Osteoblast (primary cell): Measurements from ENCODE around the gene FLT4. TPM values are rescaled to one million over a fixed set of nuclear protein-coding genes. Genes with fewer than 3 reads are reported as not detected.

ENCODE experiments used
- DNase-seq: peaks from one replicate; pipeline ENCODE4 v3.0.0; 2011; ENCODE audit warnings: low spot score, mixed read lengths; ENCODE audit not compliant: insufficient read length; ENCODE audit errors: missing footprints
- H2AFZ ChIP-seq: 2 replicates; pipeline ENCODE4 v1.6.0; 2011; ENCODE audit warnings: mild to moderate bottlenecking, low read length
- H3K27ac ChIP-seq: 2 replicates; pipeline ENCODE4 v1.5.1; 2011; ENCODE audit warnings: mild to moderate bottlenecking, low read depth, low read length, moderate library complexity
- H3K27me3 ChIP-seq: 2 replicates; pipeline ENCODE4 v1.6.0; 2012; ENCODE audit warnings: mild to moderate bottlenecking, control low read depth, inconsistent platforms, low read length, moderate library complexity; ENCODE audit not compliant: insufficient read depth
- H3K36me3 ChIP-seq: 2 replicates; pipeline ENCODE4 v1.5.1; 2011; ENCODE audit warnings: mild to moderate bottlenecking, low read length, control low read depth, moderate library complexity; ENCODE audit not compliant: insufficient read depth
- H3K4me1 ChIP-seq: 2 replicates; pipeline ENCODE4 v1.5.1; 2011; ENCODE audit warnings: mild to moderate bottlenecking, low read length, control low read depth, moderate library complexity; ENCODE audit not compliant: insufficient read depth
- H3K4me2 ChIP-seq: 2 replicates; pipeline ENCODE4 v1.6.0; 2011; ENCODE audit warnings: mild to moderate bottlenecking, low read length; ENCODE audit not compliant: insufficient read depth
- H3K4me3 ChIP-seq: fragments of 200-600 bp; sonication (generic); 3 replicates; pipeline ENCODE4 v1.5.1; 2012; ENCODE audit warnings: mild to moderate bottlenecking, low read length, inconsistent platforms; ENCODE audit not compliant: insufficient read depth
- H3K79me2 ChIP-seq: 2 replicates; pipeline ENCODE4 v1.6.0; 2012; ENCODE audit warnings: mild to moderate bottlenecking, low read length, control low read depth, inconsistent platforms; ENCODE audit not compliant: insufficient read depth
- H3K9me3 ChIP-seq: 2 replicates; pipeline ENCODE4 v1.5.1; 2011; ENCODE audit warnings: low read depth, low read length, control low read depth
- H4K20me1 ChIP-seq: 2 replicates; pipeline ENCODE4 v1.6.0; 2012; ENCODE audit warnings: mild to moderate bottlenecking, low read length, control low read depth; ENCODE audit not compliant: insufficient read depth
- CTCF ChIP-seq: IDR thresholded peaks from 2 replicates; pipeline ENCODE4 v1.5.1; 2011; ENCODE audit warnings: mild to moderate bottlenecking, low read depth, low read length, moderate library complexity; ENCODE audit errors: extremely low read depth
- total RNA-seq: library from RNA; depleted of rRNA; stranded (reverse); fragments of >200 nt; gene quantifications from 2 replicates; pipeline ENCODE4 v1.2.3, GENCODE V29; 2012

The FLT4 gene
- total RNA-seq, 1 donor = not detected

DNA sequence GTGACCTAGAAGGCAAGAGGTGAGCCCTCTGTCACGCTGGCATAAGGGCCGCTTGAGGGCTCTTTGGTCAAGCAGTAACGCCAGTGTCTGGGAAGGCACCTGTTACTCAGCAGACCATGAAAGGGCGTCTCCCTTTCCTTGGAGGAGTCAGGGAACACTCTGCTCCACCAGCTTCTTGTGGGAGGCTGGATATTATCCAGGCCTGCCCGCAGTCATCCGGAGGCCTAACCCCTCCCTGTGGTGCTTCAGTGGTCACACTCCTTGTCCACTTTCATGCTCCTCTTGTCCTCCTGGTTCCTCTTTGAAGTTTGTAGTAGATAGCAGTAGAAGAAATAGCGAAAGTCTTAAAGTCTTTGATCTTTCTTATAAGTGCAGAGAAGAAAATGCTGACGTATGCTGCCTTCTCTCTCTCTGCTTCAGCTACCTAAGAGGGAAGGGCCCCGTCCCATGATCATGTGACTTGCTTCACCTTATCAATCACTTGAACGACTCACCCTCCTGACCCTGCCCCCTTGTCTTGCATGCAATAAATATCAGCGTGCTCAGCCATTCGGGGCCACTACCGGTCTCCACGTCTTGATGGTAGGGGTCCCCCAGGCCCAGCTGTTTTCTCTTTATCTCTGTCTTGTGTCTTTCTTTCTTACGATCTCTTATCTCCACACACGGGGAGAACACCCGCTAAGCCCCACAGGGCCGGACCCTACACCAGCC lies 41.4 kb downstream of the FLT4 start:
- Histone ChIP-seq H3K9me3 (no peaks in the 10 kb centered on the region), H4K20me1 (no peaks in the 10 kb centered on the region), H3K4me3 (no peak overlapping the region), H2AFZ (no peak overlapping the region), H3K36me3 (no peaks in the 10 kb centered on the region), H3K27me3 (no peaks in the 10 kb centered on the region), H3K79me2 (no peaks in the 10 kb centered on the region), H3K27ac (no peak overlapping the region), H3K4me2 (no peak overlapping the region), H3K4me1 (no peaks in the 10 kb centered on the region)
- no peak for TF ChIP-seq CTCF
- DNase-seq = no peak

DNA sequence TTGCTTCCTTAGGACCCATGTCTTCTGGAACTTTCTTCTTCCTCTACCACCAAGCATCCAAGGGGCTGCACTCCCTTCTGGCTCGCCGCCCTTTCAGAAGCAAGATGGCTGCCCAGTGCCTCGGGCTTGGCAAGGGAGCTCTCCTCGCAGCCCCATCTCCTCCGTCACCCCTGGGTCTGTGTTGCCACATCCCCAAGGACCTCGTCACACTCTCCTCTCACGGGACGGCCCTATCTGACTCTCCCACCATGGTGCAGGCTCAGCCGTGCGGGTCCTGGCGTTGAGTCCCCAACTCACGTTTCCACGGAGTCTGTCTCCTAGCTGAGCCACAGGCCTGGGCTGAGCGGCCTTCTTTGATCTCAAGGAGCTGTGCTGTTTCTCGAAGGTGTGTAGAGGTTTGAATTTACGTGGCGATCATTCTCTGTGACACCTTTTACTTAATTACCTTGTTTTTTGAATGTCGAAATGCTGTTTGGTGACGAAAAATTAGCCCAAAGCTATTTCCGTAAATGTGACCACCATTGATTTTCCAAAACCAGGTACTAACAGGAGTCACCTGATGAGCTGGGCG lies 43.1 kb downstream of the FLT4 start:
- no peak overlapping the region for H3K27ac ChIP-seq
- no peak overlapping the region for H3K4me2 ChIP-seq
- no peaks in the 10 kb centered on the region for H3K4me1 ChIP-seq
- DNase-seq = peak; percentile 27
- H3K36me3 ChIP-seq = no peaks in the 10 kb centered on the region
- no peak overlapping the region for H3K4me3 ChIP-seq
- H4K20me1 ChIP-seq = no peaks in the 10 kb centered on the region
- H3K79me2 ChIP-seq = no peaks in the 10 kb centered on the region
- H3K9me3 ChIP-seq = no peaks in the 10 kb centered on the region
- peak overlapping the region; percentile 3 for H2AFZ ChIP-seq
- TF ChIP-seq CTCF = no peak
- no peaks in the 10 kb centered on the region for H3K27me3 ChIP-seq

DNA sequence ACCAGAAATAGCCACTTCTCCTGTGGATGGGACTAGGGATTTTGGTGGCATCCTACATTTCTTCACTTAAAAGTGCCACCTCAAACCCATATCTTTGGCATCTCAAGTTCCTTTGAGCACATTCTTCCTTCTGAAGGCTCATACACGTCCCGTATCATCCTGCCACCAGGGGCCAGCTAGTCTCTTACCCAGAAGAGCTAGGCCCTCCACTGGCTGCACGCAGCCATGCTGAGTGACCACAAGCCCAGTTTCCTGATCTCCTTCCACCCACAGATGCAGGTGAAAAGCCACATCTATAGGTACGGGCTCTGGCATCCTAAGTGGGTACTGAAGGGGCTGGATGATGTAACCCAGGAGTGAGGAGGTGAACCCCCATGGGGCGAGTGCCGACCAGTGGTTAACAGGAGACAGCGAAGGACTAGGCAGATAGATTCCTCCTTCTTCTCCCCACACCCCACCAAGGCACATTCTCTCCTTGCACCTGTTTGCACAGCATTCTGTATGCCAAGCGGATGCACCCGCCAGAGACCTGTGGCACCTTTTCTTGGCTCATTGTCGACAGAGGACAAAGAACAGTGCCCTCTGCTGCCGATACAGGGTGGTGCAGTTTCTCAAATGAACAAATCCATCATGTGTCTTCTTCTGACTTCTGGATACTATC lies 43.7 kb downstream of the FLT4 start:
- peak; percentile 86 for TF ChIP-seq CTCF
- H3K9me3 ChIP-seq = no peaks in the 10 kb centered on the region
- H3K4me3 ChIP-seq = no peak overlapping the region
- H3K27ac ChIP-seq = no peak overlapping the region
- H3K27me3 ChIP-seq = no peaks in the 10 kb centered on the region
- no peak overlapping the region for H3K4me2 ChIP-seq
- no peaks in the 10 kb centered on the region for H4K20me1 ChIP-seq
- DNase-seq = peak; percentile 93
- H3K36me3 ChIP-seq = no peaks in the 10 kb centered on the region
- H2AFZ ChIP-seq = no peak overlapping the region
- H3K4me1 ChIP-seq = no peaks in the 10 kb centered on the region
- H3K79me2 ChIP-seq = no peaks in the 10 kb centered on the region

DNA sequence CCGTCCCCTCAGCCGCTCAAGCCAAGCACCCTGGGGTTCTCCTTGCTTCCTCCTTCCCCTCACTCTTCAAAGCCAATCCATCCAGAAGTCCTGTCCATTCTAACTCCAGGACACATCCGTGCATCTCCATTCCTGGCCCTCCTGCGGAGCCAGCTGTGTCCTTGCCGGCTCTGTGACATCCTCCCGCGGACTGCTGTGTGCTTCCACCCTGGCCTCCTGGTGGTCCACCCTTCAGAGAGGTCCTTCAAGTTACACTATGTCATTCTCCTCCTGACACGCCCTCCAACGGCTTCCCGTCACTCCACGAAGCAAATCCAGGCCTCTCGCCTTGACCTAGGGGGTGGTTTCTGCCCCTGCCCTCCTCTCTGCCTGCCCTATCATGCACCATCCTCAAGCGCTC lies 45.1 kb downstream of the FLT4 start:
- H3K27ac ChIP-seq = no peak overlapping the region
- no peak overlapping the region for H2AFZ ChIP-seq
- H4K20me1 ChIP-seq = no peaks in the 10 kb centered on the region
- no peaks in the 10 kb centered on the region for H3K79me2 ChIP-seq
- no peaks in the 10 kb centered on the region for H3K9me3 ChIP-seq
- peak; percentile 48 for DNase-seq
- H3K36me3 ChIP-seq = no peaks in the 10 kb centered on the region
- H3K4me2 ChIP-seq = no peak overlapping the region
- H3K27me3 ChIP-seq = no peaks in the 10 kb centered on the region
- H3K4me1 ChIP-seq = no peaks in the 10 kb centered on the region
- no peak overlapping the region for H3K4me3 ChIP-seq
- TF ChIP-seq CTCF = no peak
